Ectodermal cell (in vitro differentiated cells): ENCODE results near the gene HECA.
A peak's percentile ranks its signal among the peaks of the same experiment; 100 is the strongest.

Experiments used
- H3K27ac ChIP-seq: 2 replicates; pipeline ENCODE4 v1.7.0; 2013; ENCODE audit warnings: mild to moderate bottlenecking, low read depth, low read length; ENCODE audit not compliant: insufficient read depth, poor library complexity, severe bottlenecking
- H3K27me3 ChIP-seq: 2 replicates; pipeline ENCODE4 v1.7.0; 2013; ENCODE audit warnings: mild to moderate bottlenecking, low read length; ENCODE audit not compliant: insufficient read depth, control insufficient read depth, poor library complexity, severe bottlenecking
- H3K36me3 ChIP-seq: one replicate; pipeline ENCODE4 v1.7.0; 2013; ENCODE audit warnings: low read length; ENCODE audit not compliant: control insufficient read depth, insufficient read depth
- H3K4me1 ChIP-seq: one replicate; pipeline ENCODE4 v1.7.0; 2013; ENCODE audit warnings: low read length; ENCODE audit not compliant: control insufficient read depth, insufficient read depth
- H3K4me3 ChIP-seq: 2 replicates; pipeline ENCODE4 v1.7.0; 2013; ENCODE audit warnings: low read depth, low read length, control low read depth; ENCODE audit not compliant: insufficient read depth
- H3K9me3 ChIP-seq: 2 replicates; pipeline ENCODE4 v1.7.0; 2013; ENCODE audit warnings: mild to moderate bottlenecking, low read length, moderate library complexity; ENCODE audit not compliant: control insufficient read depth
- WGBS, 2 experiments: methylation state at CpG; one replicate each; pipeline ENCODE4 v1.1.7; 2013; ENCODE audit warnings: missing lambda C conversion rate in 2 of 2; 5-methylcytosine and 5-hydroxymethylcytosine counted together

HECA gene

GRCh38 chr6:139148557-139149235 lies 13.8 kb downstream of the HECA start:
- no peak overlapping the region for H3K4me3 ChIP-seq
- no peak overlapping the region for H3K27ac ChIP-seq
- WGBS, 2 experiments: 91 to 92% methylated on average over 6 to 7 of the region's 7 CpGs
- no peaks in the 10 kb centered on the region for H3K36me3 ChIP-seq
- H3K9me3 ChIP-seq: no peaks in the 10 kb centered on the region
- H3K4me1 ChIP-seq: peaks cover 12% of the 10 kb centered on the region
- no peaks in the 10 kb centered on the region for H3K27me3 ChIP-seq

GRCh38 chr6:139149383-139149782 lies 14.5 kb downstream of the HECA start:
- 72 to 78% methylated on average over 5 of the region's 5 CpGs for WGBS, 2 experiments
- peaks cover 12% of the 10 kb centered on the region for H3K4me1 ChIP-seq
- H3K27me3 ChIP-seq: no peaks in the 10 kb centered on the region
- H3K9me3 ChIP-seq: no peaks in the 10 kb centered on the region
- no peak overlapping the region for H3K4me3 ChIP-seq
- H3K36me3 ChIP-seq: no peaks in the 10 kb centered on the region
- H3K27ac ChIP-seq: no peak overlapping the region

DNA sequence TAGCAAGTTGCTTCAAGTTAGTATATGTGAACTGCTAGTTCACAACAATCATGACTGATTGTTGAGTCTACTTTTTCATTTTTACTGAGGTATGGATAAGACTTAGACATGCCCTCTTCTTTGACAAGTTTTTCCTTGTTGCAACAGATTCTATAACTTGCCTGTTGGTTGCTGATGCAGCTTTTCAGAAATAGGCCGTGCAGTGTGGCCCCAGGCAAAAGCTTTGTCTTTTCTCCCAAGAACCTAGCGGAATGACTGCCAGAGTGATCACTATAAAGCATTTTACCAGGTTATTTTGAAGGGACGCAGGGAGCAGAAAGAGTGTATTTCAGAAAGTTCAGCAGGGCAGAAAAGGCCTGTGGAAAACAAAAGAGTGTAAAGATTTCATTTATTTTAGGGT lies 16.0 kb downstream of the HECA start:
- Histone ChIP-seq H3K9me3 (no peaks in the 10 kb centered on the region), H3K27ac (peak overlapping the region; percentile 65), H3K4me1 (peaks cover 12% of the 10 kb centered on the region), H3K27me3 (no peaks in the 10 kb centered on the region), H3K36me3 (no peaks in the 10 kb centered on the region), H3K4me3 (no peak overlapping the region)
- 50 to 66% methylated on average over 3 of the region's 3 CpGs for WGBS, 2 experiments

DNA sequence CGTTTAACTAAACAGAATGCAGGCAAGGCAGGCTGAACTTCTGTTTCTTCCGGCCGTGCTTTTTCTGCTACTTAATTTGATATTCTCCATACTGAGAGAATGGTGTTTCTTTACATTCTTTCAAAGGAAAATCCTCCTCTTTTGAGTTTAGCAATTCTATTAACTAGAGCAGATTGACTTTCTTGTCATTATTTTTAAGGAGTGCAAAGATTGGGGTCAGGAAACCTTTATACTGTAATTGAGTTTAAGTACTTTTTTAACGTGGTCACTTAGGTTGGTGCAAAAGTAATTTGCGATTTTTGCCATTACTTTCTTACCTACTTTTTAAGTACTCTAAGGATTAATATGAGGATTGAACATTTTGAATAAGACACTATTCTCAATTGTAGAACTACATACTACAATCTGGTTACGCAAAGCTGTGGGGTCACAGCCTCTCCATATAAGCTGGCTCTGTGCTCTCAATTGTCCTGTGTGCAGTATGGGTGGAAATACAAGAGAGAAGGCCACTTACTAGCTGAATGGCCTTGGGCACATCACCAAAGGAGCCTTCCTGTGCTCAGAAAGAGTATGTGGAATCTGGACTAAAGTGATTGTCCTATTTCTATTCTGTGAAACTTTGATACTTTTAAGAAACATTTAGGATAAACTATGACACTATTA lies 16.7 kb downstream of the HECA start:
- Histone ChIP-seq H3K9me3 (no peaks in the 10 kb centered on the region), H3K27ac (peak overlapping the region; percentile 65), H3K27me3 (no peaks in the 10 kb centered on the region), H3K4me1 (peaks cover 12% of the 10 kb centered on the region), H3K4me3 (no peak overlapping the region), H3K36me3 (no peaks in the 10 kb centered on the region)
- WGBS, 2 experiments: 77 to 92% methylated on average over 4 to 6 of the region's 6 CpGs

- H3K4me3 ChIP-seq: no peak overlapping the region
- no peaks in the 10 kb centered on the region for H3K9me3 ChIP-seq
- peaks cover 12% of the 10 kb centered on the region for H3K4me1 ChIP-seq
- H3K27ac ChIP-seq: no peak overlapping the region
- WGBS, 2 experiments: 58 to 70% methylated on average over 4 of the region's 5 CpGs
- no peaks in the 10 kb centered on the region for H3K36me3 ChIP-seq
- no peaks in the 10 kb centered on the region for H3K27me3 ChIP-seq
Measured at GRCh38 chr6:139152088-139152891, 17.4 kb downstream of the HECA start.

- H3K9me3 ChIP-seq: no peaks in the 10 kb centered on the region
- H3K27me3 ChIP-seq: no peaks in the 10 kb centered on the region
- no peaks in the 10 kb centered on the region for H3K36me3 ChIP-seq
- H3K27ac ChIP-seq: no peak overlapping the region
- WGBS, 2 experiments: 87 to 96% methylated on average over 1 of the region's 1 CpG
- H3K4me1 ChIP-seq: peaks cover 12% of the 10 kb centered on the region
- no peak overlapping the region for H3K4me3 ChIP-seq
Measured at GRCh38 chr6:139152892-139153271, 18.0 kb downstream of the HECA start.

DNA sequence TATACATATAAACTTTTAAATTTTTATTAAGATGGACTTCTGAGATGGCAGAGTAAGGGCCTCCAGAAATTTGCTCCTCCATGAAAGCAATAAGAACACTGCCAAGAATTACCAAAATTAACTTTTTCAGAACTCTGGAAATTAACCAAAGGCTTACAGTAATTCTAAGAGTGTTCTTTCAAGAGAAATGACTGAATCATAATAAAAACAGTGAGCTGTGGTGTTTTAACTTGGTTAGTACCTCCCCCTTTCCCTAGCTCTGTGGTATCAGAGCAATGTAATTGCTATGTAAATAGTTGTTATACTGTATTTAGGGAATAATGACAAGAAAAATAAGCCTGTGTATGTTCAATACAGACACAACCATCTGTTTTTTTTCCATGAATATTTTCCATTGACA lies 19.0 kb downstream of the HECA start:
- no peak overlapping the region for H3K27ac ChIP-seq
- no peaks in the 10 kb centered on the region for H3K27me3 ChIP-seq
- H3K9me3 ChIP-seq: no peaks in the 10 kb centered on the region
- no peaks in the 10 kb centered on the region for H3K36me3 ChIP-seq
- H3K4me1 ChIP-seq: peaks cover 12% of the 10 kb centered on the region
- H3K4me3 ChIP-seq: no peak overlapping the region

DNA sequence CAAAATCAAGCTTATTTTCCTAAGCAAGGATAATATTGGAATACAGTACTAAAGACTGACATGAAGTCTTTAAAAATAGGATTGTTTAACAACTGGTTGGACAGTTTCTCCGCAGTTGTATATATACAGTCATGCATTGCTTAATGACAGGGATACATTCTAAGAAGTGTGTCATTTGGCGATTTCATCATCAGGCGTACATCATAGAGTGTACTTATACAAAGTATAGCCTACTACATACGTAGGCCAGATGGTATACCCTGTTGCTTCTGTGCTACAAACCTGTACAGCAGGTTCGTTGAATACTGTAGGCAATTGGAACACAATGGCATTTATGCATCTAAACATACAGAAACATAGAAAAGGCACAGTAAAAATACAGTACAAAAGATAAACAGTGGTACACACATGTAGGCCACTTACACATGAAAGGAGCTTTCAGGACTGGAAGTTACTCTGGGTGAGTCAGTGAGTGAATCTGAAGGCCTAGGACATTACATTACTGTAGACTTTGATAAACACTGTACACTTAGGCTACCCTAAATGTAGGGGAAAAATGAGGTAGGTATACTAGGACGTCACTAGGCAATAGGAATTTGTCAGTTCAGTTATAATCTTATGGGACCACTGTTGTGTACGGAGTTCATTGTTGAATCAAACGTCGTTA lies 20.1 kb downstream of the HECA start:
- no peaks in the 10 kb centered on the region for H3K27me3 ChIP-seq
- no peaks in the 10 kb centered on the region for H3K9me3 ChIP-seq
- no peak overlapping the region for H3K27ac ChIP-seq
- H3K4me3 ChIP-seq: no peak overlapping the region
- no peaks in the 10 kb centered on the region for H3K36me3 ChIP-seq
- peaks cover 6% of the 10 kb centered on the region for H3K4me1 ChIP-seq
- 95% methylated on average over 9 of the region's 9 CpGs for WGBS, 2 experiments

GRCh38 chr6:139156102-139156501 lies 21.2 kb downstream of the HECA start:
- Histone ChIP-seq H3K4me1 (peaks cover 2% of the 10 kb centered on the region), H3K36me3 (no peaks in the 10 kb centered on the region), H3K27ac (no peak overlapping the region), H3K4me3 (no peak overlapping the region), H3K9me3 (no peaks in the 10 kb centered on the region), H3K27me3 (no peaks in the 10 kb centered on the region)
- 86 to 96% methylated on average over 4 of the region's 5 CpGs for WGBS, 2 experiments

- no peak overlapping the region for H3K27ac ChIP-seq
Measured at GRCh38 chr6:139156551-139156950, 21.7 kb downstream of the HECA start.

More at GRCh38 chr6:139156551-139156950, 21.7 kb downstream of the HECA start:
- Histone ChIP-seq H3K4me1 (no peaks in the 10 kb centered on the region), H3K27me3 (no peaks in the 10 kb centered on the region), H3K4me3 (no peak overlapping the region), H3K9me3 (no peaks in the 10 kb centered on the region), H3K36me3 (no peaks in the 10 kb centered on the region)
- 93 to 99% methylated on average over 4 of the region's 4 CpGs for WGBS, 2 experiments
